GM12801 (cell line): ENCODE measurements around the gene TRHDE.

Experiments used
- TF ChIP-seq, protein P1 (sequence below): IDR thresholded peaks from one replicate; pipeline ENCODE4 v1.5.1; 2011; ENCODE audit warnings: control low read depth; ENCODE audit not compliant: insufficient read length; ENCODE audit errors: extremely low read depth

The TRHDE gene

DNA sequence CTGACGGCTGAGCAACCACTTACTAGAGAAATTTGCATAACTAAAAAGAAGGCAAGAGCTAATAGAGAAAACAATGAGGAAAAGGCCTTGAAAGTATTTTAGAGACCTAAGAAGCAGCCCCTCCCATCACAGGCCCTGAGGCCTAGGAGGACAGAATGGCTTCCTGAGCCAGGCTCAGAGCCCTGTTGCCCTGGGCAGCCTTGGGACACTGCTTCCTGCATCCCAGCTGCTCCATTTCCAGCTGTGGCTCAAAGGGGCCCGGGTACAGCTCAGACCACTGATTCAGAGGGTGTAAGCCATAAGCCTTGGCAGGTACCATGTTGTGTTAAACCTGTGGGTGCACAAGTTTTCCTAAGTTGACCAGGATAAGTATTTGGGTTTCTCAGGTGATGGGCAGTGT lies 181.4 kb downstream of the TRHDE start:
- TF ChIP-seq, protein P1, sequence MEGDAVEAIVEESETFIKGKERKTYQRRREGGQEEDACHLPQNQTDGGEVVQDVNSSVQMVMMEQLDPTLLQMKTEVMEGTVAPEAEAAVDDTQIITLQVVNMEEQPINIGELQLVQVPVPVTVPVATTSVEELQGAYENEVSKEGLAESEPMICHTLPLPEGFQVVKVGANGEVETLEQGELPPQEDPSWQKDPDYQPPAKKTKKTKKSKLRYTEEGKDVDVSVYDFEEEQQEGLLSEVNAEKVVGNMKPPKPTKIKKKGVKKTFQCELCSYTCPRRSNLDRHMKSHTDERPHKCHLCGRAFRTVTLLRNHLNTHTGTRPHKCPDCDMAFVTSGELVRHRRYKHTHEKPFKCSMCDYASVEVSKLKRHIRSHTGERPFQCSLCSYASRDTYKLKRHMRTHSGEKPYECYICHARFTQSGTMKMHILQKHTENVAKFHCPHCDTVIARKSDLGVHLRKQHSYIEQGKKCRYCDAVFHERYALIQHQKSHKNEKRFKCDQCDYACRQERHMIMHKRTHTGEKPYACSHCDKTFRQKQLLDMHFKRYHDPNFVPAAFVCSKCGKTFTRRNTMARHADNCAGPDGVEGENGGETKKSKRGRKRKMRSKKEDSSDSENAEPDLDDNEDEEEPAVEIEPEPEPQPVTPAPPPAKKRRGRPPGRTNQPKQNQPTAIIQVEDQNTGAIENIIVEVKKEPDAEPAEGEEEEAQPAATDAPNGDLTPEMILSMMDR = no peak

DNA sequence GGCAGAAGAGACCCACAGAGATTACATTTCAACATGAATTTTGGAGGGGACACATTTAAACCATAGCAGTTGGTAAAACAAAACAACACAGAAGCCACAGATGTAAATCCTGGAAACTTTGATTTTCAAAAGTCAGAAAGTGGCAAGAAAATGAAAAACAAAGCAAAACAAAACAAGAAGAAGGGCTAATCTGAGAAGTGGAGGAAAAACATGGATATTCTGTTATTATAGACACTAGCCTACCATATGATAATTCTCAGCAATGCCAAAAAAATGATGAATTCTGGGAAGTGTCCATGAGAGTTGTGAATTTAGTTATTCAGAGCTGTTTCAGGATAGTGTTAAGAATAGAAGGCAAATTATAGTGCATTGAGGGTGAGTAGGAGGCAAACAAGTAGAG lies 192.3 kb downstream of the TRHDE start:
- TF ChIP-seq, protein P1 = no peak

GRCh38 chr12:72465155-72465554 lies 193.0 kb downstream of the TRHDE start:
- TF ChIP-seq, protein P1 = no peak

DNA sequence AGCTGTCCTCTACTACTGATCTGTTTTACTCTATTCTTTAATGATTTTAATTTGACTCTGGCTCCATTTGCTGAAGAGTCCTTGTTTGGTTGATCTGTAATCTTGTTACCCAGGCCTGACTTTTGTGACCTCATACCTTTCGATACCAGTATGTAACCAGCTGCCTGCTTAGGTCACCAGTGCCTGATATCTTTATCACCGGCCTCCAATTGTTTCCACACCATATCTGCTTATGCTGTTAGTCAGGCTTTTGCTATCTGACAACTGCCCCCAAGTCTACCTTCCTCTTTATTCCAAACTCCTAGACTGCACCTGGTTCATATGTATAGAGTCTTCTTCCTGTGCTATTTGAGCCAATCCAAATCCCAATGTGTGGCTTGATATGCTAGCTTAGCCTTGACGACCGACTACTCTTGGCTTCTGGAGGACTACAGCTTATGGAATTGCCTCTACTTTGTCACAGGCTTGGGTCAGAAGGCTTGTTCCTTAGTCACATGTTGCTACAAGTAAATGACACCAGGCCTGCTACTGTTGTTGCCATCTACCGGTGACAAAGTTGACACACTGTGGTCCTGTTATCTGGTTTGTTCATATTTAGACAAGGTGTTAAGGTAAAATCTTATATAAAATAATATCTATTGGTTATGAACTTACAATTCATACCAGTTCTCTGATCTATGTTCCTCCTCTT lies 193.9 kb downstream of the TRHDE start:
- TF ChIP-seq, protein P1 = no peak

GRCh38 chr12:72467985-72468384 lies 195.8 kb downstream of the TRHDE start:
- TF ChIP-seq, protein P1 = no peak

DNA sequence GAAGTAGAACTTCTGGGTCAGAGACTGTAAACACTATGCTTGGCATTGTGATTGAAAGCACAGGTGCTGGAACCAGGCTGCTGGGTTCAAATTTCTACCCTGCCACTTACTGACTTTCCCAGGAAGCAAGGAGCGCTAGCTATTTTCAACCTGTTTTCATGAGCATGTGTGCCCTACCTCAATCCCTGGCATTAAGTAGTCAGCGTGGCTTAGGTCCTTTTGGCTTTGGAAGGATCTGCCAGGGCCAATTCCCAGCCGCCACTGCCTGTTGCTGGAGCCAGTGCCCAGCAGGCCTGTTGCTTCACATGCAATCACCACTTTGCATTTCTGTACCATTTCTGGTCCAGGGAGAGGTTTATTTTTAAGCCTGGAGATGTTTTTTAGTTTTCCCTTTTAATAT lies 196.3 kb downstream of the TRHDE start:
- TF ChIP-seq, protein P1 = no peak

- TF ChIP-seq, protein P1 = no peak
Observed at GRCh38 chr12:72471806-72472205, 199.6 kb downstream of the TRHDE start.
